Endothelial cell of umbilical vein (primary cell): ENCODE measurements around the gene NDC80. TPM values are rescaled to one million over a fixed set of nuclear protein-coding genes. Genes with fewer than 3 reads are reported as not detected.

Experiments
- BruUV-seq: library from RNA; stranded (reverse); fragments of 400-500 nt; replicated peaks from 2 replicates; lab custom pipeline; 2021; lab: Mats Ljungman, UMichigan
- CTCF ChIA-PET: fragments of 300-600, 350-600 bp; sonication (Branson Sonifier 250); formaldehyde crosslinking; loops from one replicate; lab custom pipeline; 2021; ENCODE audit warnings: antibody characterized with exemption, inconsistent platforms; lab: Charles Lee
- POLR2A ChIA-PET: fragments of 300-600, 350-600 bp; sonication (Branson Sonifier 250); formaldehyde crosslinking; loops from one replicate; lab custom pipeline; 2021; ENCODE audit warnings: antibody characterized with exemption, inconsistent platforms; lab: Charles Lee
- DNase-seq: peaks from one replicate; pipeline ENCODE4 v3.0.0-alpha.2; 2011; ENCODE audit warnings: low read depth, low spot score
- FAIRE-seq: peaks from 2 replicates; lab custom pipeline; 2011; peaks lifted over from hg19 to GRCh38; lab: Jason Lieb, UNC
- H2AFZ ChIP-seq: 2 replicates; pipeline ENCODE4 v1.6.0; 2012; ENCODE audit warnings: low read depth, low read length, control low read depth, inconsistent platforms
- H3K27ac ChIP-seq: 2 replicates; pipeline ENCODE4 v1.5.1; 2011; ENCODE audit warnings: low read depth, mild to moderate bottlenecking, control low read depth, low read length, moderate library complexity; ENCODE audit not compliant: insufficient read depth
- H3K27me3 ChIP-seq, 2 experiments: 2 replicates each; pipeline versions ENCODE4 v1.6.0 to v1.6.1; 2011; ENCODE audit warnings: low read length in 2 of 2, mixed read lengths in 1 of 2; ENCODE audit not compliant: control insufficient read depth in 2 of 2, insufficient read depth in 2 of 2
- H3K36me3 ChIP-seq, 2 experiments: 2 replicates in 1 of 2; 3 replicates in 1 of 2; pipeline ENCODE4 v1.5.1; 2011; ENCODE audit warnings: low read length in 2 of 2, mild to moderate bottlenecking in 1 of 2, moderate library complexity in 1 of 2; ENCODE audit not compliant: control insufficient read depth in 2 of 2, insufficient read depth in 2 of 2; ENCODE audit errors: extremely low read depth in 1 of 2
- H3K4me1 ChIP-seq: 3 replicates; pipeline ENCODE4 v1.5.1; 2011; ENCODE audit warnings: mild to moderate bottlenecking, low read length; ENCODE audit not compliant: control insufficient read depth, insufficient read depth; ENCODE audit errors: extremely low read depth
- H3K4me2 ChIP-seq: 2 replicates; pipeline ENCODE4 v1.6.1; 2011; ENCODE audit warnings: low read length, control low read depth, mixed read lengths; ENCODE audit not compliant: insufficient read depth
- H3K4me3 ChIP-seq, 3 experiments: fragments of 200-600 bp in 1 of 3; sonication (generic), shearing (Covaris generic) in 1 of 3; replicated peaks in 1 of 3; 2 replicates each; pipeline ENCODE4 v1.5.1; 2011 to 2016; ENCODE audit warnings: control low read depth in 3 of 3, low read length in 3 of 3, mild to moderate bottlenecking in 2 of 3, inconsistent platforms in 1 of 3, low read depth in 1 of 3, moderate library complexity in 1 of 3; ENCODE audit not compliant: insufficient read depth in 1 of 3
- H3K79me2 ChIP-seq: 2 replicates; pipeline ENCODE4 v1.6.0; 2012; ENCODE audit warnings: low read length, inconsistent platforms; ENCODE audit not compliant: control insufficient read depth, insufficient read depth
- H3K9ac ChIP-seq: replicated peaks from 2 replicates; pipeline ENCODE3; 2011; ENCODE audit warnings: low read length, control low read depth; ENCODE audit not compliant: insufficient read depth; ENCODE audit errors: extremely low read depth
- H3K9me1 ChIP-seq: replicated peaks from 3 replicates; pipeline ENCODE4 v1.6.0; 2011; ENCODE audit warnings: mild to moderate bottlenecking, low read length; ENCODE audit not compliant: control insufficient read depth, insufficient read depth; ENCODE audit errors: extremely low read depth
- H3K9me3 ChIP-seq: replicated peaks from 2 replicates; pipeline ENCODE4 v1.5.1; 2012; ENCODE audit warnings: low read length, inconsistent platforms; ENCODE audit not compliant: control insufficient read depth, insufficient read depth
- H4K20me1 ChIP-seq: replicated peaks from 2 replicates; pipeline ENCODE3; 2011; ENCODE audit warnings: mild to moderate bottlenecking, low read length; ENCODE audit not compliant: control insufficient read depth, insufficient read depth; ENCODE audit errors: extremely low read depth
- EZH2 ChIP-seq: IDR thresholded peaks from 2 replicates; pipeline ENCODE4 v1.6.1; 2012; ENCODE audit warnings: borderline replicate concordance, low read depth, mild to moderate bottlenecking, moderate library complexity, low read length, inconsistent platforms; ENCODE audit not compliant: severe bottlenecking
- GATA2 ChIP-seq: IDR thresholded peaks from 2 replicates; pipeline ENCODE4 v1.7.0; 2011; ENCODE audit warnings: low read depth, mild to moderate bottlenecking, moderate library complexity, mixed read lengths, low read length; ENCODE audit not compliant: insufficient read length, insufficient read depth
- JUN ChIP-seq: IDR thresholded peaks from 2 replicates; pipeline ENCODE4 v1.6.1; 2011; ENCODE audit warnings: borderline replicate concordance, low read depth; ENCODE audit not compliant: insufficient read length, insufficient read depth
- dilution Hi-C: fragments of 300-500 bp; cut with MboI; formaldehyde crosslinking; loops from one replicate; pipeline ENCODE4 v1.15.0; 2019; ENCODE audit warnings: low sequenced_read_pairs; ENCODE audit not compliant: extremely low pct_ligation_motif_present
- intact Hi-C: fragments of 100-400 bp; cut with micrococcal nuclease; formaldehyde crosslinking; loops from one replicate; pipeline ENCODE4 v1.10.0; 2022
- polyA plus RNA-seq, 4 experiments: library from polyadenylated mRNA; depleted of rRNA in 3 of 4; stranded (reverse) in 3 of 4; unstranded in 1 of 4; fragments of >200 nt; gene quantifications; 2 replicates each; pipeline versions ENCODE4 v1.2.1 to v1.2.3, GENCODE V29; 2011 to 2012; ENCODE audit warnings: missing spikeins in 1 of 4
- total RNA-seq: library from RNA; stranded (reverse); gene quantifications from 2 replicates; pipeline ENCODE4 v1.2.3, GENCODE V29; 2021

Gene NDC80
- total and polyA plus RNA-seq, 2 donors (not counting 3 experiments of a cell fraction or from before 2014, with no cell fraction given): 6.2 to 43.2 TPM

DNA sequence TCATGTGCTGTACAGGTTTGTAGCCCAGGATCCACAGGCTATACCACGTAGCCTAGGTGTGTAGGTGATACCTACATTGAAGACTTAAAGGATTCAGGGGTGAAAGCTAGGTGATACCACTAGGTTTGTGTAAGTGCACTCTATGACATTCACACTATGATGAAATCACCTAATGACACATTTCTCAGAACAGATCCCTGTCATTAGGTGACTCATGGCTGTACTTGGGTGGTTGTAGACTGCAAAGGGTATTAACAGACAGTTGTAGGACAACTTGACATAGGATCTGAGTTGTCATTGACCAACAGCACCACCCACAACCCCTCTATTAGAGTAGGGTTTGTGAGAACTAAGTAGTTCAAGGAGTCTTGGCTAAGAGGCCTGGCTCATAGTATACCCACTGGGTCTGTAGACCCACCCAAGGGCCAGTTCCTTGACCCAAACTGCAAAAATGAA, 56.5 kb downstream of the NDC80 start:
- Histone ChIP-seq H3K4me3 (no peak overlapping the region), H2AFZ (no peak overlapping the region), H3K9ac (no peak overlapping the region), H3K27me3 (no peaks in the 10 kb centered on the region), H3K9me1 (no peaks in the 10 kb centered on the region), H3K79me2 (no peaks in the 10 kb centered on the region), H3K36me3 (no peaks in the 10 kb centered on the region), H3K4me2 (no peak overlapping the region), H3K9me3 (no peaks in the 10 kb centered on the region), H3K27ac (no peak overlapping the region), H3K4me1 (no peaks in the 10 kb centered on the region), H4K20me1 (no peaks in the 10 kb centered on the region)
- intact Hi-C loops (no loop called here), dilution Hi-C loops (no loop called here)
- ChIA-PET POLR2A (no interaction called here), CTCF (no interaction called here)
- BruUV-seq: no TSS peak
- TF ChIP-seq GATA2 (no peak), JUN (peak; percentile 14)
- DNase-seq (no peak), FAIRE-seq (no peak)

GRCh38 chr18:2629003-2629402, 57.6 kb downstream of the NDC80 start:
- POLR2A ChIA-PET: no interaction called here
- H3K4me1 ChIP-seq: no peaks in the 10 kb centered on the region
- no peaks in the 10 kb centered on the region for H3K9me3 ChIP-seq
- TF ChIP-seq GATA2 (no peak), EZH2 (no peak)
- H2AFZ ChIP-seq: no peak overlapping the region
- no peak for FAIRE-seq
- no peaks in the 10 kb centered on the region for H3K27me3 ChIP-seq
- H3K4me2 ChIP-seq: no peak overlapping the region
- no peaks in the 10 kb centered on the region for H4K20me1 ChIP-seq
- no peaks in the 10 kb centered on the region for H3K79me2 ChIP-seq
- H3K27ac ChIP-seq: no peak overlapping the region
- CTCF ChIA-PET: no interaction called here
- H3K9ac ChIP-seq: no peak overlapping the region
- no peak for DNase-seq
- H3K36me3 ChIP-seq: no peaks in the 10 kb centered on the region
- intact Hi-C loops (no loop called here), dilution Hi-C loops (no loop called here)
- no peaks in the 10 kb centered on the region for H3K9me1 ChIP-seq
- H3K4me3 ChIP-seq: no peak overlapping the region
- no TSS peak for BruUV-seq
